Lung (tissue), 16 donors: ENCODE measurements around the gene BEND2. TPM values are rescaled to one million over a fixed set of nuclear protein-coding genes. Genes with fewer than 3 reads are reported as not detected.
A peak's percentile ranks its signal among the peaks of the same experiment; 100 is the strongest.
"Not testable (repeated sequence)": the region's sequence is repeated elsewhere in the genome, so short reads cannot be mapped to it uniquely, and the experiment has no call there.

Experiments used
- ATAC-seq: fragments of 200-7000 bp; cut with Tn5 transposase; one replicate; pipeline ENCODE4 v1.9.1; 2020; ENCODE audit warnings: moderate number of reproducible peaks; ENCODE audit not compliant: insufficient read depth, low FRiP score
- DNase-seq, 3 donors: peaks; one replicate each; pipeline ENCODE4 v3.0.0-alpha.2; 2013 to 2017
- H3K27ac ChIP-seq, 2 donors: one replicate each; pipeline ENCODE4 v1.5.1; 2013; ENCODE audit warnings: mild to moderate bottlenecking in 2 of 2, moderate library complexity in 2 of 2, control low read depth in 1 of 2, inconsistent platforms in 1 of 2, low read depth in 1 of 2, low read length in 1 of 2
- H3K27me3 ChIP-seq, 3 donors: one replicate each; pipeline ENCODE4 v1.5.1; 2013; ENCODE audit warnings: low read length in 2 of 3; ENCODE audit not compliant: control insufficient read depth in 3 of 3, insufficient read depth in 3 of 3
- H3K36me3 ChIP-seq, 4 donors: one replicate each; pipeline ENCODE4 v1.5.1; 2013; ENCODE audit warnings: low read length in 4 of 4, mild to moderate bottlenecking in 1 of 4, moderate library complexity in 1 of 4; ENCODE audit not compliant: control insufficient read depth in 4 of 4, insufficient read depth in 4 of 4
- H3K4me1 ChIP-seq, 5 donors: one replicate each; pipeline ENCODE4 v1.5.1; 2013; ENCODE audit warnings: low read length in 5 of 5, mild to moderate bottlenecking in 2 of 5, moderate library complexity in 1 of 5; ENCODE audit not compliant: control insufficient read depth in 5 of 5, insufficient read depth in 5 of 5
- H3K4me3 ChIP-seq: one replicate; pipeline ENCODE4 v1.5.1; 2013; ENCODE audit warnings: mild to moderate bottlenecking, control low read depth, moderate library complexity
- H3K9ac ChIP-seq, 2 donors: one replicate each; pipeline ENCODE4 v1.5.1; 2013; ENCODE audit warnings: low read length in 2 of 2, control low read depth in 1 of 2; ENCODE audit not compliant: insufficient read depth in 1 of 2
- H3K9me3 ChIP-seq, 4 donors: one replicate each; pipeline ENCODE4 v1.5.1; 2013; ENCODE audit warnings: low read length in 3 of 4, mild to moderate bottlenecking in 1 of 4, moderate library complexity in 1 of 4; ENCODE audit not compliant: control insufficient read depth in 4 of 4, insufficient read depth in 3 of 4
- WGBS, 2 donors: extraction: QIAGEN DNeasy Blood & Tissue Kit; methylation state at CpG; one replicate each; pipeline ENCODE4 v1.1.7; 2013; 5-methylcytosine and 5-hydroxymethylcytosine counted together
- long read RNA-seq, 5 donors: transcript quantifications; one replicate each; lab custom pipeline, GENCODE V29; 2026
- polyA plus RNA-seq, 2 donors: library from polyadenylated mRNA; stranded (reverse); fragments of 200-250 nt; gene quantifications; one replicate each; pipeline ENCODE4 v1.2.1, GENCODE V29; 2013
- total RNA-seq, 2 donors: library from RNA; depleted of rRNA in 1 of 2; stranded (reverse); fragments of >200 nt in 1 of 2; gene quantifications; one replicate each; pipeline ENCODE4 v1.2.1, GENCODE V29; 2014 to 2021
- TF ChIP-seq, protein P1 (sequence below): IDR thresholded peaks from 2 replicates; pipeline ENCODE4 v1.5.1; 2012; ENCODE audit warnings: mild to moderate bottlenecking; ENCODE audit errors: control extremely low read depth, extremely low read depth
- donor health status: control.
- donor health status: control.
- donor health status: Bipolar disorder and iron deficiency.
- donor health status: healthy.
- donor health status: DM: yes; HTN: yes; CAD: no.

The BEND2 gene
- under 1 TPM in 1 of 2 donors, not detected in 1; 0.14 TPM for total RNA-seq
- polyA plus RNA-seq, result under 1 TPM; 0.03 to 0.04 TPM
- long read RNA-seq, donor 1, result 0 reads
- long read RNA-seq, donor 2, result 0 reads
- long read RNA-seq, donor 3, result 0 reads
- long read RNA-seq, donor 4, result 0 reads
- long read RNA-seq, donor 5, result 0 reads

DNA sequence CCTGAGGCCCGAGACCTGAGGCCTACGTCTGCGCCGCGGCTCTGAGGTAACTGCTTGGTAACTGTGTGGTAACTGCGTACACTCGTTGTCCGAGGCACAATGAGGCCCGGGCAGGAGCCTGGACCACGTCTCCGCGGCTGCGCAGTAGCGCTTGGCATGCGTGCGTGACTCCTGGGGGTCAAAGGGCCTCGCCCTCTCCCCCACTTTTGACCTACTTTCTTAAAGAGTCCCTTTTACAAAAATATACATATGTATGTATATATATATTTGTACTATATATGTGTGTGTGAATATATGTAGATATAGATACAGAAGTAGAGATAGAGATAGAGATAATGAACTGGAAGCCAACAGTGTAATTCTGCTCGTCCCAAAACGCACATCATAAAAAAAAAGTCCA, at the start of gene BEND2:
Gene BEND2 (minus strand): TSS at position 101 of the 400 bp plus-strand sequence. CDS start 136 bp downstream, outside the sequence.
- DNase-seq (no peak), ATAC-seq (no peak)
- 96 to 98% methylated on average over 18 to 19 of the region's 19 CpGs for WGBS, 2 donors
- Histone ChIP-seq H3K9ac (no peak within 1 kb of the TSS), H3K27me3 (peaks cover 0 to 2% (median 0%) of the 10 kb centered on the region in 3 donors), H3K27ac (no peak within 1 kb of the TSS), H3K36me3 (no peaks in the 10 kb centered on the region), H3K9me3 (no peaks in the 10 kb centered on the region), H3K4me3 (no peak within 1 kb of the TSS), H3K4me1 (no peaks in the 10 kb centered on the region)
- TF ChIP-seq, protein P1, sequence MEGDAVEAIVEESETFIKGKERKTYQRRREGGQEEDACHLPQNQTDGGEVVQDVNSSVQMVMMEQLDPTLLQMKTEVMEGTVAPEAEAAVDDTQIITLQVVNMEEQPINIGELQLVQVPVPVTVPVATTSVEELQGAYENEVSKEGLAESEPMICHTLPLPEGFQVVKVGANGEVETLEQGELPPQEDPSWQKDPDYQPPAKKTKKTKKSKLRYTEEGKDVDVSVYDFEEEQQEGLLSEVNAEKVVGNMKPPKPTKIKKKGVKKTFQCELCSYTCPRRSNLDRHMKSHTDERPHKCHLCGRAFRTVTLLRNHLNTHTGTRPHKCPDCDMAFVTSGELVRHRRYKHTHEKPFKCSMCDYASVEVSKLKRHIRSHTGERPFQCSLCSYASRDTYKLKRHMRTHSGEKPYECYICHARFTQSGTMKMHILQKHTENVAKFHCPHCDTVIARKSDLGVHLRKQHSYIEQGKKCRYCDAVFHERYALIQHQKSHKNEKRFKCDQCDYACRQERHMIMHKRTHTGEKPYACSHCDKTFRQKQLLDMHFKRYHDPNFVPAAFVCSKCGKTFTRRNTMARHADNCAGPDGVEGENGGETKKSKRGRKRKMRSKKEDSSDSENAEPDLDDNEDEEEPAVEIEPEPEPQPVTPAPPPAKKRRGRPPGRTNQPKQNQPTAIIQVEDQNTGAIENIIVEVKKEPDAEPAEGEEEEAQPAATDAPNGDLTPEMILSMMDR, result no peak

DNA sequence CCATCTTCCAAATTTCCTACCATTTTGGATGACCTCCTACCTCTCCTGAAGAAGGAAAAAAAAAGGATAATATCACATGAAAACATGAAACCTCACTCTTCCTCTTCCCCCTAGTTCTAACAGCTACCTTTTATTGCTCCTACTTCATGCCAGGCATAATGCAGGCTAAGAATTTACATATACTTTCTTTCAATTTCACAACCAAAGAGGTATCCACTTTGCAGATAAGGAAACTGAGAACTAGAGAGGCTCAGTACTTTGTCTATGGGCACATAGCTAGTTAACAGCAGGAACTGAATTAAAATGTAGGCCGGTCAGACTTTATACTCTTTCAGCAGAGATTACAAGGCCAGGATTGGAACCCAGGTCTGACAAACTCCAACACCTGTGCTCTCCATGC, 34.4 kb upstream of the BEND2 start:
- H3K36me3 ChIP-seq, result no peaks in the 10 kb centered on the region
- H3K27ac ChIP-seq, result no peak overlapping the region
- peaks cover 0 to 7% (median 5%) of the 10 kb centered on the region in 3 donors for H3K27me3 ChIP-seq
- 95 to 100% methylated on average over 1 of the region's 1 CpG for WGBS, 2 donors
- H3K9ac ChIP-seq, result no peak overlapping the region
- no peaks in the 10 kb centered on the region for H3K4me1 ChIP-seq
- DNase-seq (no peak), ATAC-seq (no peak)
- TF ChIP-seq, protein P1, result no peak
- H3K4me3 ChIP-seq, result no peak overlapping the region
- H3K9me3 ChIP-seq, result no peaks in the 10 kb centered on the region

DNA sequence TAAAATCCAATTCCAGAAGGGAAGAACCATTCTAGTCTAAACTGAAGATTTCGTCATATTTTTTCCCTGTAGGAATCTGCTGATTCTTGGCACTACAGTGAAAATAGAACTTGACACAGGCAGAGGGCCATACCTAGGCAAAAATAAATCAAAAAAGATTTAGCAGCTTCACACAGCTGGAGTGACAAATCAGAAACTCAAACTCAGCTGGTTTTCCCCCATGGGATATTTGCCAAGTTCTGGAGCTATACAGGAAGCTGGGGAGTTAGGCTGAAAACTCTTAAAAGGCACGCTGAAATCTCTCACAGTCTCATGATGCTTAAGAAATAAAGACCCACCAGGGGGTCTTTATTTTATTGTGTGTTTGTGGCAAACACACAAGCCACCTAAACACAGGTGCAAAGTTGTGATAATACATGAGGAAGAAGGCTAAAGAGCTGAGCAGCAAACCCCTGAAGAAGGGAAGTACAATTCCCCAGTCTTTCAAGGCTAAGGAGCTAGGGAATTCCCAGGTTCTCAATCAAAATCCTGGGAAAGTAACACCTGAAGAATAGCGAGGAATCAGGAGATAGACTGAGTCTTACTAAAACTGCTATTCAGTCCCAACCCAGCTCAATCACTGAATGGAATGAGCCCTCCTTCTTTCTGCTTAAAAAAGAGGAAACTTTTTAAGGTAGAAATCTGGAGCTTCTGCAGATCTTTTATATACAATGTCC, 32.1 kb upstream of the BEND2 start:
- Histone ChIP-seq H3K9me3 (no peaks in the 10 kb centered on the region), H3K4me3 (no peak overlapping the region), H3K27me3 (peaks cover 0 to 7% (median 5%) of the 10 kb centered on the region in 3 donors), H3K27ac (no peak overlapping the region), H3K9ac (no peak overlapping the region), H3K36me3 (no peaks in the 10 kb centered on the region), H3K4me1 (no peaks in the 10 kb centered on the region)
- TF ChIP-seq, protein P1, result no peak
- DNase-seq (peak in 2 of 3 donors; percentile 22 to 59), ATAC-seq (no peak)
- WGBS, 2 donors, result 48 to 53% methylated on average over 3 of the region's 3 CpGs

DNA sequence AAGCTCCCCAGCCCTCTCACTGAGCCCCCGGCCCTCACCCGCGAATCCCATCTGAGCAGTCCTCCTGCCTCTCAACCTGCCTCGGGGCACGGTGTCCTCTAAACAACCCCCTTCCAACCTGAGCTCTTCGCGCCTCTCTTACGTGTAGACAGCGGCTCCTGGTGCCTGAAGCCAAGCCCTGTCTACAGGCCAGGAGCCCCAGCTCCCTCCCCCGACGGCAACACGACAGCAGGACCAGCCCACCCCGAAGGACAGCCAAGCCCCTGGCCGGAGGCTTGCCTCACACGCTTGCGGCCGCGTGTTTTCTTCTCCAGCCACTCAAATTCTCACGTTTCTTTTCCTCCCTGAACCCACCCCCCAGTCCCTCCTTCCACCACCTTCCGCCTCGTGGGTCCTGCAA, 9.0 kb upstream of the BEND2 start:
- not testable (repeated sequence) for H3K9me3 ChIP-seq, H3K4me3 ChIP-seq, H3K27ac ChIP-seq, H3K4me1 ChIP-seq, ATAC-seq, DNase-seq, H3K27me3 ChIP-seq, H3K9ac ChIP-seq, H3K36me3 ChIP-seq
- WGBS, 2 donors, result 67 to 81% methylated on average over 11 to 19 of the region's 21 CpGs
